Activated CD8-positive, alpha-beta memory T cell treated with anti-CD3 and anti-CD28 coated beads, Interleukin-2, amount 50 U/mL, for 1 hour (primary cell): ENCODE results near the gene PLLP.
"Not testable (repeated sequence)": the region's sequence is repeated elsewhere in the genome, so short reads cannot be mapped to it uniquely, and the experiment has no call there.

Experiments
- DNase-seq: peaks from one replicate; pipeline ENCODE4 v3.0.0-alpha.2; 2020; ENCODE audit errors: extremely low read depth

PLLP gene

GRCh38 chr16:57273826-57274225 lies 10.6 kb downstream of the PLLP start:
- DNase-seq: no peak

GRCh38 chr16:57273359-57273758 lies 11.1 kb downstream of the PLLP start:
- DNase-seq: no peak

DNA sequence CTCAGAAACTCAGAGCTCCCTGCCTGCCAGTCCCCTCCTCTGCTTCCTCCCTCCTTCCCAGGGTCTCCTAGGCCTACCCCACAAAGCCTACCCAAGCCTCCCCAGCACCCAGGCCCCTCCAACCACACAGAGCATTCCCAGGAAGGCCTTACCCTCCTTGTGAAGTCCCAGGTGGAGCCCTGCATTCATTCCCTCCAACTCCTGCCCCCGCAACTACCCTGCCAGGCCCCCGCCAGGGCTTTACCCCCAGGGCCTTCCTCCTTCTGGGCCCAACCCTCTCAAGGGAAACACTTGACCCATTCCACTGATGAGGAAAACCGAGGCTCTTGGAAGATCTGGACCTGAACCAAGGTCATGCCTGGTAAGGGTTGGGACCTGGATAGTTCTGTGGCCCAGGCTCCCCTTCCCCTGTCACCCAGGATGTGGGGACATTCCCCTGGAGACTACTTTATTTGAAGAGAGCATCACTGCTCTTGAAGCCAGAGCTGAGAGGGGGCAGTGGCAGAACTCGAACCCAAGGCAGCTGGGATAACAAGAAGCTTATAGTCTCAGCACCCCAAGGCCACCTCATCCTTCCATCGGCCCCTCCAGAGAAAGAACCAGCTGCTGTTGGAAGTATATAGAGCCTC lies 12.5 kb downstream of the PLLP start:
- no peak for DNase-seq

- DNase-seq: no peak
Observed at GRCh38 chr16:57271063-57271345, 13.5 kb downstream of the PLLP start.

GRCh38 chr16:57270221-57271062 lies 14.0 kb downstream of the PLLP start:
- no peak for DNase-seq

- no peak for DNase-seq
Observed at GRCh38 chr16:57268804-57269800, 15.4 kb downstream of the PLLP start.

DNA sequence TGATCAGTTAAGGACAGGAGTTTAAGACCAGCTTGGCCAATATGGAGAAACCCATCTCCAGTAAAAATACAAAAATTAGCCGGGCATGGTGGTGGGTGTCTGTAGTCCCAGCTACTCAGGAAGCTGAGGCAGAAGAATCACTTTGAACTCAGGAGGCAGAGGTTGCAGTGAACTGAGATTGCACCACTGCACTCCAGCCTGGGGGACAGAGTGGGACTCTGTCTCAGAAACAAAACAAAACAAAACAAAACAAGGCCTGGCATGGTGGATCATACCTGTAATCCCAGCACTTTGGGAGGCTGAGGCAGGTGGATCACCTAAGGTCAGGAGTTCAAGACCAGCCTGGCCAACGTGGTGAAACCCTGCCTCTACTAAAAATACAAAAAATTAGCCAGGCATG lies 17.1 kb downstream of the PLLP start:
- DNase-seq: not testable (repeated sequence)

DNA sequence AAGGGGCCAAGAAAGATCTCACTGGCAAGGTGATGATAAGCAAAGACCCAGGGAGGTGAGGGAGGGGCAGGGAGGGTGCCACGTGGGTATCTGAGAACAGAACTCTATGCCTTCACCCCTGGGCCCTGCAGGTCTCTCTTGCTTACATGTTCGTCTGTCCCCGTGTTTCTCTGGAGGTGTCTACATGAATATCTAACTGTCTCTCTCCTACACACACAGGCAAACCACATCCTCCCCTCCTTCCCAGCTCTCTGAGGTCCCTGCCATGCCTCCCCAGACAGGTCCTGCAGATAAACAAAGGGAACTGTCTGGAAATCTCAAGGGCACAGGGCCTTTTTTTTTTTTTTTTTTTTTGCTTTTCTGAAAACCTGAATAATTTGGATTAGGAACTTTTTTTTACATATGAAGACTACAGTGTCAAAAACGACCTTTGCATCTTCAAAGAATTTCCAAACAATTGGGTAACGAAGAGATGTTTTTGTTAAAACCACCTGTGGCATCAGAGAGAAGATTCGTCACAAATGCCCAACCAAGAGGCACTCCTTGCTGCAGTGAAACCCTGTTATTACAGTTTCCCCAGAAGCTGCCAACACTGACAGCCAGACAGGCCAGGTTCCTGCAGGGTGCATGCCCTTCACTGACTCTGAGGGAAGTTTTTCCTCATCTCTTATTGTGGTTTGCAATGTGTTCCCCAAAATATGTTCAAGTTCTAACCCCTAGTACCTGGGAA lies 17.8 kb downstream of the PLLP start:
- DNase-seq: no peak

- DNase-seq: no peak
Observed at GRCh38 chr16:57265850-57266530, 18.5 kb downstream of the PLLP start.

DNA sequence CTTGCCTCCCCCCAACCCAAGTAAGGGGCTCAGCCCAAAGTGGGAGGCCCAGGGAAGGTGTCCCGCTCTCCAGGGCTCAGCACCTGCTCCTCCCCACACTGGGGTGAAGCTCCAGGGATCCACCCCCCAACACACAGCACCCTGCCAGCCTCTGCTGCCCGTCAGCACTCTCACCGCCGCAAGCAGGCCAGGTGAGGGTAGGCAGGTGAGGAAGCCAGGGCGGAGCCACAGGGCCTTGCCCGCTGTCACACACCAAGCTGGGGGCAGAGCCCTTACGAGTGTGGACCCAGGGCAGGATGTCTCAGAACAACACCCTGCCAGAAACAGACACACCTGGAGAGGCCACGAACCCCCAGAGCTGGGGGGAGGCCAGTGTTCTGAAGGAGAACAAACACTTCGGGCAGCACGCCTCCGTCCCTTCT lies 19.5 kb downstream of the PLLP start:
- no peak for DNase-seq

DNA sequence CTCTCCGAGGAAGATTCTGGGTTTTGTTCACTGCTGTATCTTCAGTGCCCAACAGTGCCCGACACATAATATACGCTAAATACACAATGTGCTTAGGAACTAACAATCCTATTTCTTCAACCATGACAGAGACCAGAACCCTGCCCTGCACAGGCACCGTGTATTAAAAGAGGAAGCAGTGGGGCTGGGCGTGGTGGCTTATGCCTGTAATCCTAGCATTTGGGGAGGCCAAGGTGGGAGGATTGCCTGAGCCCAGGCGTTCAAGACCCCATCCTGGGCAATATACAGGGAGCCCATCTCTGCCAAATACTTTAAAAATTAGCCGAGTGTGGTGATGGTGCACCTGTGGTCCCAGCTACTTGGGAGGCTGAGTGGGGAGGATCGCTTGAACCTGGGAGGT lies 20.1 kb downstream of the PLLP start:
- DNase-seq: no peak

GRCh38 chr16:57263541-57264351 lies 20.7 kb downstream of the PLLP start:
- DNase-seq: no peak

- no peak for DNase-seq
Observed at GRCh38 chr16:57262841-57263540, 21.5 kb downstream of the PLLP start.

GRCh38 chr16:57261806-57262205 lies 22.7 kb downstream of the PLLP start:
- no peak for DNase-seq

GRCh38 chr16:57260294-57260929 lies 24.1 kb downstream of the PLLP start:
- DNase-seq: no peak

DNA sequence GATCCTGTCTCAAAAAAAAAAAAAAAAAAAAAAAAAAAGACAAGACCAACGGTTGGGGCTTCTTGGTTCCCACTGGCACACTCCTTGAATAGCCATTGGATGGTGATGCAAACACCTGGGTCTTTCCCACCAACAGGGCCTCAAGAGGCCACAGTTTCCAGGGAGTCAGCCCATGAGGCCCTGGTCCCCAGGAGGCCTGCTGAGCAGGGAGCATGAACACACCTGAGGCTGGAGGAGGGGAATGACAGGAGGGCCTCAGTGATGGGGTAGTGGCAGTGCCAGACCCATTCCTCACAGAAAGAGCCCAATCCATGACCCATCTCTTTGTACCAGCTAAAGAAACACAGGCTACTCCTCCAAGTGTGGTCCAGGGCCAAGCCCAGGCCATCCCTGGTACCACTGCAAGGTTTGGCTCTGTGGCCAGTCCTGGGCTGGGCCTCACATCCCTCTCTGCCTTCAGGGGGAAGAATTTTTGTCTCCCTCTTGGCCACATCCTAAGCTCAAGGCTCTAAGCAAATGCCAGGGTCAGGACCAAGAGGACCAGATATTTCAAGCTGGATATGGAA lies 25.5 kb downstream of the PLLP start:
- DNase-seq: no peak

- no peak for DNase-seq
Observed at GRCh38 chr16:57258226-57258909, 26.1 kb downstream of the PLLP start.

DNA sequence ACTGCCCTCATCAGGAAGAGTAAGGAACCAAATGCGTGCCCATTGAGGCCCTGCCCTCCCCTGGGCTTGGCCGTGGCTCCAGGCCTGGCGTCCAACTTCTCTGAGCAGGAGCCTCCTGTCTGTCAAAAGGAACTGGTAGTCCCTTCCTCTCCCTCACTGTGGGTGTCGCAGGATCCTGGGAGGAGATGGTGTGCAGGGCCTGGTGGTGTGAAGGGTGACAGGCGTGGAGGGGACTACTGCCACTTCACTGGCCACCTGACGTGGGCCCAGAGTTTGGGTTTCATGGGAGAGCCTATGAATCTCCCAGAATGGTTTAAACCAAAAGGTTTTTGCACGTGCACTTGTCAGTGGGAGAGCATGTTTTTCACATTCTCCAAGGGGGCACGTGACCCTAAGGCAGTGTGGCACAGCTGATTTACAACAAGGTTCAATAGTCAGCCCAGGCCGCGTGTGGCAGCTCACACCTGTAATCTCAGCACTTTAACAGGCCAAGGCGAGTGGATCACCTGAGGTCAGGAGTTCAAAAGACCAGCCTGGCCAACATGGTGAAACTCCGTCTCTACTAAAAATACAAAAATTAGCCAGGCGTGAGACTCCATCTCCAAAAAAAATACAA lies 26.9 kb downstream of the PLLP start:
- no peak for DNase-seq
